ENCODE data around the gene GTF3C5. TPM values are rescaled to one million over a fixed set of nuclear protein-coding genes. Genes with fewer than 3 reads are reported as not detected.

Gene GTF3C5
- total and polyA plus RNA-seq, 10 of the 15 experiments (the other 5 are each of a cell fraction or from before 2014, with no cell fraction given) = 2.2 to 81.1 (median 68.7) TPM

DNA sequence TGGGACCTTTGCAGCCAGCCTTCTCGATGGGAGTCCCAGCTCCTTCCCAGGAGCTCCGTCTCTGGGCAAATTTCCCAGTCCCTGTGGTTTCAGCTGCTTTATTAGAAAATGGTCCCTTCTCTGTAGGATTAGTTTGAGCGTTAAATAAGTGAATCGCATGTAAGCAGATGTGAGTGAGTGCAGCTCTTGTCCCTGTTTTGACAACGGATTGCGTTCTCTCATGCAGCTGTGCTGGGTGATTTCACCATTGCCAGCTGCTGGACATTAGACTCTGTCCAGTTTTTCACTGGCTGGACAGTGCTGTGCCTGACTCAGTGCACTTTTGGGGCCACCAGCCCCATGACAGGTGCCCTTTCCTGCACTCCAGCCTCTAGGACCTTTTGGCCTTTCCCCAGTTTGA, 19.3 kb downstream of the GTF3C5 start:
- no peak overlapping the region for H3K4me2 ChIP-seq (ENCODE audit: control insufficient read depth, insufficient read depth)
- H2AFZ ChIP-seq (ENCODE audit: control insufficient read depth, low read depth, low read length) = no peak overlapping the region
- no TSS peak for BruUV-seq (replicated peaks)
- in situ Hi-C loops (cut with MboI) (no loop called here), intact Hi-C loops (cut with micrococcal nuclease; ENCODE audit: unreplicated experiment) (no loop called here)
- no peak for FAIRE-seq
- ChIA-PET SMC1A (ENCODE audit: uncharacterized antibody, unreplicated experiment) (no interaction called here), CTCF (no interaction called here), POLR2A (no interaction called here), RAD21 (ENCODE audit: unreplicated experiment) (interaction anchor here (0.5 kb wide), 1 partner anchor 434 kb away, joined by 3 read pairs; no protein-coding TSS in a partner anchor)
- H3K27me3 ChIP-seq (replicated peaks in 1 of 2; ENCODE audit: control insufficient read depth in 2 of 2, insufficient read depth in 2 of 2, low read length in 1 of 2) = no peaks in the 10 kb centered on the region
- peaks cover 16 to 34% of the 10 kb centered on the region in 2 experiments for H3K36me3 ChIP-seq (ENCODE audit: control insufficient read depth in 2 of 2, insufficient read depth in 2 of 2, low read length in 1 of 2)
- H3K79me2 ChIP-seq (ENCODE audit: control insufficient read depth, insufficient read depth, low read length) = no peaks in the 10 kb centered on the region
- H3K9me3 ChIP-seq (replicated peaks; ENCODE audit: control insufficient read depth, insufficient read depth, low read length) = no peaks in the 10 kb centered on the region
- DNase-seq (ENCODE audit: low read depth, low spot score) = no peak
- 96% methylated on average over 6 of the region's 6 CpGs for WGBS (ENCODE audit: insufficient coverage, insufficient replicate concordance, low lambda C conversion rate, missing lambda C conversion rate)
- no peak for ATAC-seq
- H3K4me1 ChIP-seq (ENCODE audit: control insufficient read depth, insufficient read depth, low read length) = no peaks in the 10 kb centered on the region
- no peak overlapping the region for H3K4me3 ChIP-seq
- H3K9ac ChIP-seq (ENCODE audit: control insufficient read depth, insufficient read depth, low read length) = no peak overlapping the region
- no peaks in the 10 kb centered on the region for H4K20me1 ChIP-seq (ENCODE audit: control insufficient read depth, insufficient read depth)
- no peak overlapping the region for H3K27ac ChIP-seq (ENCODE audit: control insufficient read depth, insufficient read depth)
- TF ChIP-seq WRNIP1 (IDR thresholded peaks at IDR 0.05; ENCODE audit: borderline replicate concordance, low read depth, low read length) = no peak
- no peak for TF ChIP-seq NFXL1 (IDR thresholded peaks at IDR 0.05; ENCODE audit: borderline replicate concordance)
- no peak for TF ChIP-seq NR2C1 (IDR thresholded peaks at IDR 0.05)

DNA sequence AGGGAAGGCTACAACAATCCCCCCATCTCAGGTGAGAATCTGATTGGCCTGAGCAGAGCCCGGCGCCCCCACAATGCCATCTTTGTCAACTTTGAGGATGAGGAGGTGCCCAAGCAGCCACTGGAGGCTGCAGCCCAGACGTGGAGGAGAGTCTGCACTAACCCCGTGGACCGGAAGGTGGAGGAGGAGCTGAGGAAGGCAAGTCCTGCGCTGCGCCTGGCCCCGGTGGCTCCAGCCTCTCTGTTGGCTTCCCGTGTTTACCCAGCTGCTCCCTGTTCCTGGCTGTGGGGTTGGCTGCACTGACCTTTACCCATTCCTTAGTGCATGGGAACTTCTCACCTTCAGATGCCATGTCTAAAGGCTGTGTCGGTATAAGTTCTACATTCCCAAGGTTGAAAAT, 20.0 kb downstream of the GTF3C5 start:
- H3K79me2 ChIP-seq (ENCODE audit: control insufficient read depth, insufficient read depth, low read length) = no peaks in the 10 kb centered on the region
- no peak overlapping the region for H2AFZ ChIP-seq (ENCODE audit: control insufficient read depth, low read depth, low read length)
- H3K36me3 ChIP-seq (ENCODE audit: control insufficient read depth in 2 of 2, insufficient read depth in 2 of 2, low read length in 1 of 2) = peaks cover 12 to 35% of the 10 kb centered on the region in 2 experiments; a peak in 3 of 4 replicates
- CTCF ChIA-PET = interaction anchor here (1.3 kb wide), 1 partner anchor 94 kb away, joined by 3 read pairs; no protein-coding TSS in a partner anchor
- in situ Hi-C loops (cut with MboI) = no loop called here
- TF ChIP-seq CHD1 (IDR thresholded peaks at IDR 0.05; ENCODE audit: low read depth, low read length) = no peak
- no peak for TF ChIP-seq HDAC6 (IDR thresholded peaks at IDR 0.05; ENCODE audit: unreplicated experiment)
- TF ChIP-seq PML (IDR thresholded peaks at IDR 0.05; ENCODE audit: low read length) = no peak
- TF ChIP-seq, protein P1, sequence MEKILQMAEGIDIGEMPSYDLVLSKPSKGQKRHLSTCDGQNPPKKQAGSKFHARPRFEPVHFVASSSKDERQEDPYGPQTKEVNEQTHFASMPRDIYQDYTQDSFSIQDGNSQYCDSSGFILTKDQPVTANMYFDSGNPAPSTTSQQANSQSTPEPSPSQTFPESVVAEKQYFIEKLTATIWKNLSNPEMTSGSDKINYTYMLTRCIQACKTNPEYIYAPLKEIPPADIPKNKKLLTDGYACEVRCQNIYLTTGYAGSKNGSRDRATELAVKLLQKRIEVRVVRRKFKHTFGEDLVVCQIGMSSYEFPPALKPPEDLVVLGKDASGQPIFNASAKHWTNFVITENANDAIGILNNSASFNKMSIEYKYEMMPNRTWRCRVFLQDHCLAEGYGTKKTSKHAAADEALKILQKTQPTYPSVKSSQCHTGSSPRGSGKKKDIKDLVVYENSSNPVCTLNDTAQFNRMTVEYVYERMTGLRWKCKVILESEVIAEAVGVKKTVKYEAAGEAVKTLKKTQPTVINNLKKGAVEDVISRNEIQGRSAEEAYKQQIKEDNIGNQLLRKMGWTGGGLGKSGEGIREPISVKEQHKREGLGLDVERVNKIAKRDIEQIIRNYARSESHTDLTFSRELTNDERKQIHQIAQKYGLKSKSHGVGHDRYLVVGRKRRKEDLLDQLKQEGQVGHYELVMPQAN (conservative IDR thresholded peaks at IDR 0.05) = no peak
- no peak for TF ChIP-seq KAT2A (conservative IDR thresholded peaks at IDR 0.05; ENCODE audit: control insufficient read depth, low read depth, low read length)
- TF ChIP-seq ZNF384 (IDR thresholded peaks at IDR 0.05; ENCODE audit: borderline replicate concordance, low read depth, low read length) = no peak
- TF ChIP-seq, protein P2, sequence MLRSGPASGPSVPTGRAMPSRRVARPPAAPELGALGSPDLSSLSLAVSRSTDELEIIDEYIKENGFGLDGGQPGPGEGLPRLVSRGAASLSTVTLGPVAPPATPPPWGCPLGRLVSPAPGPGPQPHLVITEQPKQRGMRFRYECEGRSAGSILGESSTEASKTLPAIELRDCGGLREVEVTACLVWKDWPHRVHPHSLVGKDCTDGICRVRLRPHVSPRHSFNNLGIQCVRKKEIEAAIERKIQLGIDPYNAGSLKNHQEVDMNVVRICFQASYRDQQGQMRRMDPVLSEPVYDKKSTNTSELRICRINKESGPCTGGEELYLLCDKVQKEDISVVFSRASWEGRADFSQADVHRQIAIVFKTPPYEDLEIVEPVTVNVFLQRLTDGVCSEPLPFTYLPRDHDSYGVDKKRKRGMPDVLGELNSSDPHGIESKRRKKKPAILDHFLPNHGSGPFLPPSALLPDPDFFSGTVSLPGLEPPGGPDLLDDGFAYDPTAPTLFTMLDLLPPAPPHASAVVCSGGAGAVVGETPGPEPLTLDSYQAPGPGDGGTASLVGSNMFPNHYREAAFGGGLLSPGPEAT (IDR thresholded peaks at IDR 0.05; ENCODE audit: low read depth) = no peak
- no peak for TF ChIP-seq POLR2AphosphoS2 (IDR thresholded peaks at IDR 0.05; ENCODE audit: low read depth, low read length)
- no peak for TF ChIP-seq ETV6 (conservative IDR thresholded peaks at IDR 0.05 in 1 of 2, IDR thresholded peaks at IDR 0.05 in 1 of 2; ENCODE audit: borderline replicate concordance in 1 of 2, low read depth in 1 of 2)
- TF ChIP-seq TARDBP (IDR thresholded peaks at IDR 0.05; ENCODE audit: borderline replicate concordance) = no peak
- no peak for TF ChIP-seq MTA3 (IDR thresholded peaks at IDR 0.05; ENCODE audit: borderline replicate concordance, low read length)
- no peak for TF ChIP-seq SMC3 (IDR thresholded peaks at IDR 0.05; ENCODE audit: borderline replicate concordance, low read length)
- no peak overlapping the region for H3K4me2 ChIP-seq (ENCODE audit: control insufficient read depth, insufficient read depth)
- RAD21 ChIA-PET (ENCODE audit: unreplicated experiment) = interaction anchor here (1.4 kb wide), 1 partner anchor 93 kb away, joined by 4 read pairs; no protein-coding TSS in a partner anchor
- ATAC-seq (no peak), FAIRE-seq (no peak), DNase-seq (ENCODE audit: low read depth, low spot score) (no peak)
- no peak overlapping the region for H3K4me3 ChIP-seq
- intact Hi-C loops (cut with micrococcal nuclease; ENCODE audit: unreplicated experiment) = no loop called here
- no peak overlapping the region for H3K27ac ChIP-seq (ENCODE audit: control insufficient read depth, insufficient read depth)
- H3K27me3 ChIP-seq (replicated peaks in 1 of 2; ENCODE audit: control insufficient read depth in 2 of 2, insufficient read depth in 2 of 2, low read length in 1 of 2) = no peaks in the 10 kb centered on the region
- WGBS (ENCODE audit: insufficient coverage, insufficient replicate concordance, low lambda C conversion rate, missing lambda C conversion rate) = 91% methylated on average over 10 of the region's 10 CpGs
- no peaks in the 10 kb centered on the region for H4K20me1 ChIP-seq (ENCODE audit: control insufficient read depth, insufficient read depth)
- H3K4me1 ChIP-seq (ENCODE audit: control insufficient read depth, insufficient read depth, low read length) = no peaks in the 10 kb centered on the region
- POLR2A ChIA-PET = no interaction called here
- no peak overlapping the region for H3K9ac ChIP-seq (ENCODE audit: control insufficient read depth, insufficient read depth, low read length)
- SMC1A ChIA-PET (ENCODE audit: uncharacterized antibody, unreplicated experiment) = interaction anchor here (0.9 kb wide), 1 partner anchor 93 kb away, joined by 3 read pairs; no protein-coding TSS in a partner anchor
- BruUV-seq (replicated peaks) = no TSS peak
- no peaks in the 10 kb centered on the region for H3K9me3 ChIP-seq (replicated peaks; ENCODE audit: control insufficient read depth, insufficient read depth, low read length)
